Activated effector memory CD4-positive, alpha-beta T cell treated with anti-CD3 and anti-CD28 coated beads, Interleukin-2, amount 50 U/mL, for 16 hours (primary cell): ENCODE results near the gene ELF2.
"Not testable (repeated sequence)": the region's sequence is repeated elsewhere in the genome, so short reads cannot be mapped to it uniquely, and the experiment has no call there.

Source experiments
- DNase-seq: peaks from one replicate; pipeline ENCODE4 v3.0.0-alpha.2; 2020

The ELF2 gene

GRCh38 chr4:139017861-139018260 is 159.2 kb downstream of the ELF2 start:
- DNase-seq: no peak

DNA sequence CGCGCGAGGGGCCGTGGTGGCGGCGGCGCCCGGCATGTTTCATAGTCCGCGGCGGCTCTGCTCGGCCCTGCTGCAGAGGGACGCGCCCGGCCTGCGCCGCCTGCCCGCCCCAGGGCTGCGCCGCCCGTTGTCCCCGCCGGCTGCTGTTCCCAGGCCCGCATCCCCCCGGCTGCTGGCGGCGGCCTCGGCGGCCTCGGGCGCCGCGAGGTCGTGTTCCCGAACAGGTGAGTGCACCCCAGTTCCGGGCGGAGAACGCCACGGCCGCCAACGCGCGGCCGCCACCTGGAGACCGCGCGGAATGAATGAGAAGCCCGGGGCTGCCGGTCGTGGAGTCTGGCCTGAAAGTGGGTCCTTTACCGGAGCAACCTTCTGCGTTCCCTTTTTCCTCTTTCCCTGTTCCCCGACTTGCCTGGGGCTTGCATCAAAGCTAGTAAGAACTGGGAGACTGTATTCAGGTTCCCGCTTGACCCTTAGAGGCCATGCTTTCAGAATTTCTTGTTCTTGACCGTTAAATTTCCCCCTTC is 161.0 kb downstream of the ELF2 start:
- peak; percentile 83 for DNase-seq

DNA sequence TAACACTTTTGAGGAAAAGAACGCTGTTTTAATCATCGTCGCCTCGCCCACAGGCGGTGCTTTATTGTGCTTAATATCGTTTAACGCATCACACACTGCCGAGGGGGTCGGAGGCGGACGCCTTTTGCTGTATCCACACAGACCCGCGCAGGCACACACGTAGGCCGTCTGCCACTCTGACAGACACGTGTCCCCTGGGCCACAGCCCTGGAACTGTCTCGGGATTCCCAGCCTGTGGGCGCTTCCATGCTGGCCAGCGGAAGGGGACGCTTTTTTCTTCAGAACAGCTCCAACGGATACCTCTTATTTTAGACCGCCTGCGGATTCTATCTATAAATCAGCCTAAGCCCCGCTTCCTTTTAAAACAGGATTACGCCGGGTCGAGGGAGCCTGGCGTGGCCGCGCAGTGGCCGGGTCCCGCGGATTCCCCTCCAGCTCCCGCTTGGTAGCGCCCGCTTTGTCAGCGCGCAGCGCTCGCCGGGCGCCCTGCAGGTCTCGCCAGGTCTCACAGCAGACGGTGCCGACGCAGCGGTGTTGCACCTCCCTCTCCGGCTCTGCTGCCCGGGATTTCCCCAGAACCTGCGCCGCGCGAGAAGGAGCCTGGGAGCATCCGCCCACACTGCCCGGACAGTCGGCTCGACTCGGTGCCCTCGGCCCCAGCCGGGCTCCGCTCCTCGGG is 161.6 kb downstream of the ELF2 start, which contains the start of gene NOCT:
Gene NOCT, plus strand, starts transcription at position 513 of the 679 bp plus-strand sequence. CDS start 201 bp downstream, outside the sequence.
- DNase-seq: peak; percentile 97

DNA sequence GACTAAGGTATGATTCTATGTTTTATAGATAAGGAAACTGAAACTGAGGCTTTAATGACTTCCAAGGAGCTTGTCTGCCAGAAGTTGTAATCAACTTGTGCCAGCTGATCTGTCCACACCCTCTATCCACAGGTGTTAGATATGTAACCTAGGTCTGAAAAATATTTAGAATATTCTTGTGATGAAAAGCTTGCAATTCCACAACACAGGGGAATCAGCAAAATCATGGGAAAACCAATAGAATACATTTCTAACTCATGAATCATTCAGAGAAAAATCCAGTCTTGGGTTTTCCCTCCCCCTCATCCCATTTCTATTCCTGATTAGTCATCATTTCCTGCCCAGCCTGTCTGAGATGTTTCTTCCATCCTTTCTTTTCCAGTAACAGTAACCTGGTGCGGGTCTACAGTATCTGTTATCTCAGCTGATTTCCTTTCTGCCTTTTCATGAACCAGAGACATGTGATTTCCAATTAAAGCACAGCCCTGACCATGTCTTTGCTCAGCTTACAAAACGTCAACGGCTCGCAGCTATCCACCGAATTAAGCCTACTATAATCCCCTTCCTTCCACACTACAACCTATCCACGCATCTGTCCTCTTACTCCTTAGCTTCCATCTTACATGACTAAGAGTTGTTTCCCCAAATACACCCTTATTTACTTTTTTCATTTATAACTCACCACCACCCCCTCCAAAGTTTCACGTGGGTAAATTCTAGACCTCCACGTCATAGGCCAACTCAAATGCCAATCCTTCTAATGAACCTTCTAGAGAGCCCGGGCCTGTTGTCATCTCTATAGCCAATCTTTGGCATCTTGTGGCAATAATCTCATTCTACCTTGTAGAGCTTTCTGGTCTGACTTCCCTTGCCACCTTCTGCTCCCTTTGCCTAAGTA is 162.4 kb downstream of the ELF2 start:
- DNase-seq: no peak

- DNase-seq: no peak
Observed at GRCh38 chr4:139011225-139011950, 165.6 kb downstream of the ELF2 start.

GRCh38 chr4:139009702-139010101 is 167.3 kb downstream of the ELF2 start:
- no peak for DNase-seq

- not testable (repeated sequence) for DNase-seq
Observed at GRCh38 chr4:139008278-139008677, 168.7 kb downstream of the ELF2 start.

DNA sequence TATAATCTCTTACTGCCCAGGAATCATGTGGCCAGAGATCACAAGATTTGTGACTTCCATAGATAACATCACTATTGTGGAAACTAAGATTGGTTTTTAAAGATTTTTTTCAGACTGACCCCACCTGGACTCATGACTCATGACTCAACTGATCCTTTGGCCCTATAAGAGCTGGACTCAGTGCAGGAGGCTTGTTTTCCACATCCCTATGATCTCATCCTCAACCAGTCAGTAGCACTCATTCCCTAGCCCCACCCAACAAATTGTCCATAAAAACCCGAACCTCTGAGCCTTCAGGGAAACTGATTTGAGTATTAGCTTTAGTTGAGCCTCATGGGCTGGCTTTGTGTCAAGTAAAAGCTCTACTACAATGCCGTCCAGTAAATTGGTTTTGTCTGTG is 169.4 kb downstream of the ELF2 start:
- DNase-seq: no peak
